HL-60 (cell line): Measurements from ENCODE around the gene CYS1.

Source experiments
- CTCF ChIP-seq: IDR thresholded peaks from one replicate; pipeline ENCODE4 v1.5.1; 2011; ENCODE audit warnings: low read length, control low read depth, inconsistent platforms; ENCODE audit not compliant: insufficient read depth
- GABPA ChIP-seq: IDR thresholded peaks from 2 replicates; pipeline ENCODE4 v1.6.1; 2012; ENCODE audit warnings: low read depth
- POLR2AphosphoS5 ChIP-seq: IDR thresholded peaks from 2 replicates; pipeline ENCODE4 v1.6.1; 2012; ENCODE audit warnings: low read depth

GRCh38 chr2:10019602-10020400 lies 60.4 kb downstream of the CYS1 start:
- no peak for TF ChIP-seq CTCF
- TF ChIP-seq POLR2AphosphoS5, result no peak
- TF ChIP-seq GABPA, result no peak
